Measurements from ENCODE around the gene NAT14. TPM values are rescaled to one million over a fixed set of nuclear protein-coding genes. Genes with fewer than 3 reads are reported as not detected.

NAT14 gene
- total RNA-seq, 2 donors from 2014 or later = 3.4 to 3.8 TPM

- Histone ChIP-seq H3K4me3 (no peak overlapping the region), H3K9me3 (no peaks in the 10 kb centered on the region), H3K27me3 (replicated peaks; ENCODE audit: insufficient read depth) (no peaks in the 10 kb centered on the region), H3K27ac (no peak overlapping the region), H3K36me3 (no peaks in the 10 kb centered on the region), H3K4me1 (ENCODE audit: control insufficient read depth in 1 of 2, low read depth in 2 of 2) (no peaks in the 10 kb centered on the region)
- ATAC-seq (ENCODE audit: insufficient number of reproducible peaks, low FRiP score, low read depth) (no peak), DNase-seq (ENCODE audit: low spot score) (no peak)
- TF ChIP-seq, protein P1, sequence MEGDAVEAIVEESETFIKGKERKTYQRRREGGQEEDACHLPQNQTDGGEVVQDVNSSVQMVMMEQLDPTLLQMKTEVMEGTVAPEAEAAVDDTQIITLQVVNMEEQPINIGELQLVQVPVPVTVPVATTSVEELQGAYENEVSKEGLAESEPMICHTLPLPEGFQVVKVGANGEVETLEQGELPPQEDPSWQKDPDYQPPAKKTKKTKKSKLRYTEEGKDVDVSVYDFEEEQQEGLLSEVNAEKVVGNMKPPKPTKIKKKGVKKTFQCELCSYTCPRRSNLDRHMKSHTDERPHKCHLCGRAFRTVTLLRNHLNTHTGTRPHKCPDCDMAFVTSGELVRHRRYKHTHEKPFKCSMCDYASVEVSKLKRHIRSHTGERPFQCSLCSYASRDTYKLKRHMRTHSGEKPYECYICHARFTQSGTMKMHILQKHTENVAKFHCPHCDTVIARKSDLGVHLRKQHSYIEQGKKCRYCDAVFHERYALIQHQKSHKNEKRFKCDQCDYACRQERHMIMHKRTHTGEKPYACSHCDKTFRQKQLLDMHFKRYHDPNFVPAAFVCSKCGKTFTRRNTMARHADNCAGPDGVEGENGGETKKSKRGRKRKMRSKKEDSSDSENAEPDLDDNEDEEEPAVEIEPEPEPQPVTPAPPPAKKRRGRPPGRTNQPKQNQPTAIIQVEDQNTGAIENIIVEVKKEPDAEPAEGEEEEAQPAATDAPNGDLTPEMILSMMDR (IDR thresholded peaks at IDR 0.05) = no peak
Observed at GRCh38 chr19:55535173-55535964, 50.4 kb downstream of the NAT14 start.

DNA sequence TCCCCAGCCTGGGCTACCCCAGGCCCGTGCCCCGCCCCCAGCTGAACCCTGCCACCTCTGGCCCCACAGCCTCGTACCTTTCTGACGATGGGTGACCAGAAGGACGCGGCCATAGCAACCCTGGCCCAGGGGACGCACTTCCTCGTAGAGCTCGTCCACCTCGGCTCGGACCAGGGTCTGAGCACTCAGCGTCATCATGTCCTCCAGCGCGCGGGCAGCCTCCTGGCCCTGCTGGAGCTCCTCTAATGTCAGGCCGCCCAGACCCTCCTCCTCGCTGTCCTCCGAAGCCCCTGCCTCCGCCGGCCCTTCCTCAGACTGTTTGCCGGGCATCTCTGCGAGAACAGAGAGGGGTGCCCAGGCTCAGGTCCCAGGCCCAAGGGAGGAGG lies 51.0 kb downstream of the NAT14 start:
- no peak overlapping the region for H3K27ac ChIP-seq
- no peaks in the 10 kb centered on the region for H3K4me1 ChIP-seq (ENCODE audit: control insufficient read depth in 1 of 2, low read depth in 2 of 2)
- DNase-seq (ENCODE audit: low spot score) (no peak), ATAC-seq (ENCODE audit: insufficient number of reproducible peaks, low FRiP score, low read depth) (no peak)
- no peaks in the 10 kb centered on the region for H3K27me3 ChIP-seq (replicated peaks; ENCODE audit: insufficient read depth)
- H3K9me3 ChIP-seq = no peaks in the 10 kb centered on the region
- no peak overlapping the region for H3K4me3 ChIP-seq
- no peaks in the 10 kb centered on the region for H3K36me3 ChIP-seq
- TF ChIP-seq, protein P1 (IDR thresholded peaks at IDR 0.05) = no peak

GRCh38 chr19:55536366-55536765 lies 51.4 kb downstream of the NAT14 start:
- Histone ChIP-seq H3K27me3 (replicated peaks; ENCODE audit: insufficient read depth) (no peaks in the 10 kb centered on the region), H3K9me3 (no peaks in the 10 kb centered on the region), H3K4me3 (no peak overlapping the region), H3K4me1 (ENCODE audit: control insufficient read depth in 1 of 2, low read depth in 2 of 2) (no peaks in the 10 kb centered on the region), H3K27ac (no peak overlapping the region), H3K36me3 (no peaks in the 10 kb centered on the region)
- TF ChIP-seq, protein P1 (IDR thresholded peaks at IDR 0.05) = no peak
- DNase-seq (ENCODE audit: low spot score) = no peak
- ATAC-seq (ENCODE audit: insufficient number of reproducible peaks, low FRiP score, low read depth) = no peak

Other genes starting within 250 kb of the NAT14 start
- gene PPP6R1, start 226.2 kb upstream of the NAT14 start, total RNA-seq = 10 to 100 TPM; 46.7 to 52.3 TPM
- gene HSPBP1, start 205.1 kb upstream of the NAT14 start, total RNA-seq = 10 to 100 TPM; 26.8 to 26.9 TPM
- 10 to 100 TPM; 10.8 to 16.7 TPM for gene BRSK1, start 201.2 kb upstream of the NAT14 start, total RNA-seq
- 1 to 10 TPM in 1 of 2 donors, not detected in 1; 6.8 TPM for gene TMEM150B, start 159.8 kb upstream of the NAT14 start, total RNA-seq
- 10 to 100 TPM; 10.2 to 25.2 TPM for gene KMT5C, start 145.3 kb upstream of the NAT14 start, total RNA-seq
- not detected for gene COX6B2, start 130.5 kb upstream of the NAT14 start, total RNA-seq
- gene GARIN5B, start 121.9 kb upstream of the NAT14 start, total RNA-seq = not detected
- gene IL11, start 114.7 kb upstream of the NAT14 start, total RNA-seq = under 1 TPM in 1 of 2 donors, not detected in 1; 0.92 TPM
- not detected for gene TMEM190, start 108.4 kb upstream of the NAT14 start, total RNA-seq
- 1 to 10 TPM in 1 of 2 donors, not detected in 1; 4.2 TPM for gene TMEM238, start 100.9 kb upstream of the NAT14 start, total RNA-seq
- 100 to 1,000 TPM; 175 to 274 TPM for gene RPL28, start 99.3 kb upstream of the NAT14 start, total RNA-seq
- 10 to 100 TPM; 16.3 to 17.9 TPM for gene UBE2S, start 77.4 kb upstream of the NAT14 start, total RNA-seq
- gene SHISA7, start 41.9 kb upstream of the NAT14 start, total RNA-seq = not detected
- gene ISOC2, start 23.5 kb upstream of the NAT14 start, total RNA-seq = 10 to 100 TPM; 18.8 to 27.4 TPM
- gene C19orf85, start 20.4 kb upstream of the NAT14 start, total RNA-seq = not detected
- gene ZNF628, start 8.6 kb upstream of the NAT14 start, total RNA-seq = 1 to 10 TPM; 3.5 to 7.2 TPM
- 10 to 100 TPM in 1 of 2 donors, 1 to 10 TPM in 1; 4.3 to 58.3 TPM for gene SSC5D, start 3.2 kb downstream of the NAT14 start, total RNA-seq
- gene SBK2, start 51.9 kb downstream of the NAT14 start, total RNA-seq = not detected
- gene SBK3, start 60.4 kb downstream of the NAT14 start, total RNA-seq = not detected
- gene ZNF579, start 95.7 kb downstream of the NAT14 start, total RNA-seq = 1 to 10 TPM; 2.4 to 3.9 TPM
- gene FIZ1, start 114.3 kb downstream of the NAT14 start, total RNA-seq = 10 to 100 TPM in 1 of 2 donors, 1 to 10 TPM in 1; 9.5 to 17.3 TPM
- gene ZNF524, start 115.1 kb downstream of the NAT14 start, total RNA-seq = 10 to 100 TPM; 21.7 to 26.4 TPM
- 10 to 100 TPM; 11.9 to 14.5 TPM for gene ZNF865, start 120.5 kb downstream of the NAT14 start, total RNA-seq
- gene ZNF784, start 139.4 kb downstream of the NAT14 start, total RNA-seq = 10 to 100 TPM in 1 of 2 donors, 1 to 10 TPM in 1; 8.5 to 13.0 TPM
- gene ZNF580, start 155.8 kb downstream of the NAT14 start, total RNA-seq = 10 to 100 TPM; 46.0 to 65.5 TPM
- gene ZNF581, start 158.5 kb downstream of the NAT14 start, total RNA-seq = 10 to 100 TPM in 1 of 2 donors, 1 to 10 TPM in 1; 6.7 to 23.8 TPM
- 10 to 100 TPM; 10.5 to 14.8 TPM for gene CCDC106, start 163.0 kb downstream of the NAT14 start, total RNA-seq
- gene U2AF2, start 169.8 kb downstream of the NAT14 start, total RNA-seq = 100 to 1,000 TPM in 1 of 2 donors, 10 to 100 TPM in 1; 77.3 to 106 TPM
- 10 to 100 TPM; 91.3 to 93.5 TPM for gene EPN1, start 190.0 kb downstream of the NAT14 start, total RNA-seq